Measurements from ENCODE around the gene ZMYND8.
"Not testable (repeated sequence)": the region's sequence is repeated elsewhere in the genome, so short reads cannot be mapped to it uniquely, and the experiment has no call there.

GRCh38 chr20:47261161-47261774, 95.2 kb downstream of the ZMYND8 start:
- not testable (repeated sequence) for TF ChIP-seq CTCF, POLR2A (IDR thresholded peaks at IDR 0.05)

All from heart left ventricle (tissue), 13 donors.